HG02943 (cell line): ENCODE data around the gene USE1.

Experiments used
- ATAC-seq: cut with Tn5 transposase; IDR thresholded peaks from one replicate; pipeline ENCODE4 v1.9.1; 2021; ENCODE audit warnings: mild to moderate bottlenecking, low read depth, moderate library complexity; ENCODE audit not compliant: unreplicated experiment

USE1 gene

DNA sequence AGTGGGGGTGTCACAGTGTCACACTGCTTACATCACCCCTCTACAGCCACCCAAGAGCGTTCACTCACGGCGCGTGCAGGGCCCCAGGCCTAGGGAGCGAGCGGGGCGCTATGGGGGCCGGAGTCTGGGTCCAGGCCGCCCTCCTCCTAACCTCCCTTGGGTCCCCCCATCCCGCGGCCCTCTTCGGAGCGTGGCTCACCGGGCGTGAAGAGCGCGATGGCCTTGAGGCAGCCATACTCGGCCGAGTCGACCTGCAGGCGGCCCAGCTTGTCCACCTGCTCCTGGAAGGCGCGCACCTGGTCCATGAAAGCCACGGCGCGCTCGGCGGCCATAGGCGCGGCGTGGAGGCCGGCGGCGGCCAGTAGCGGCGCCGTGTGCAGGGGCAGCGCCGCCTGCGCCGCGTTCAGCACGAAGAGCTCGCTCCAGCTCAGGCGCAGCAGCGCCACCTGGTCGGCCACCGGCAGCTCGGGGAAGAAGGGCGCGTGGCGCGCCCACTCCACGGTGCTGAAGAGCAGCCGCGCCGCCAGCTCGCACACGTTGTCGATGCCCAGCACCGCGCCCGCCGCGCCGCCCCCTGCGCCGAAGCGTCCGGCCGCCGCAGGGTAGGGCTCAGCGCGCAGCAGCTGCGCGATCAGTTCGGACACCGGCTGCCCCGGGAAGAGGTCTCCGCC lies 20.3 kb downstream of the USE1 start:
- no peak for ATAC-seq

GRCh38 chr19:17235971-17236777 lies 21.0 kb downstream of the USE1 start:
- no peak for ATAC-seq

DNA sequence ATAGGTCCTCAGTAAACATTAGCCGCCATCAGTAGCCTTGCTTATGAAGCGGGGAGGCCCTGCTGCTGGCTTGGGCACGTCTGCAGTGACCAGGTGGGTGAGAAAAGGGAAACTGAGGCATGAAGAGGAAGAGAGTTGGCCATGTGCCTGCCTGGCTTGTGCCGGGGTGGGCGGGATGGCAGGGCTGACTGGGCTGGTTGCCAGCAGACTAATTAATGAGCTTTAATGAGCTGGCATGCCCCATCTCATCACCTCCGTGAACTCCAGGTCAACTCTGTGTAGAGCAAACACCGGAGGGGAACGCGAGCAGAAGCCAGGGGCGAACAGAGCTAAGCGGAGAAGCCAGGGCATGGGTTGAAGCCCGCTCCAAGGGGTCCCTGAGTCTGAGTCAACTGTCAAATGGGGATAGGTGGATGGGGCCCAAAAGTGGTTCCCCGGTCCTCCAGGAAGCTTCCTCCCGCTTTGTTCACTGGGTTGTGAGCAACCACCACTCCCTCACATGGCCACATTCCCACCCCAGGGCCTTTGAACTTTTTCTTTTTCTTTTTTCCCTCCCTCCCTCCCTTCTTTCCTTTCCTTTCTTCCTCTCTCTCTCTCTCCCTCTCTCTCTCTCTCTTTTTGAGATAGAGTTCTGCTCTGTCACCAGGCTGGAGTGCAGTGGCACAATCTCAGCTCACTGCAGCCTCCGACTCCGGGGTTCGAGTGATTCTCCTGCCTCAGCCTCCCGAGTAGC lies 21.8 kb downstream of the USE1 start:
- ATAC-seq, result no peak

DNA sequence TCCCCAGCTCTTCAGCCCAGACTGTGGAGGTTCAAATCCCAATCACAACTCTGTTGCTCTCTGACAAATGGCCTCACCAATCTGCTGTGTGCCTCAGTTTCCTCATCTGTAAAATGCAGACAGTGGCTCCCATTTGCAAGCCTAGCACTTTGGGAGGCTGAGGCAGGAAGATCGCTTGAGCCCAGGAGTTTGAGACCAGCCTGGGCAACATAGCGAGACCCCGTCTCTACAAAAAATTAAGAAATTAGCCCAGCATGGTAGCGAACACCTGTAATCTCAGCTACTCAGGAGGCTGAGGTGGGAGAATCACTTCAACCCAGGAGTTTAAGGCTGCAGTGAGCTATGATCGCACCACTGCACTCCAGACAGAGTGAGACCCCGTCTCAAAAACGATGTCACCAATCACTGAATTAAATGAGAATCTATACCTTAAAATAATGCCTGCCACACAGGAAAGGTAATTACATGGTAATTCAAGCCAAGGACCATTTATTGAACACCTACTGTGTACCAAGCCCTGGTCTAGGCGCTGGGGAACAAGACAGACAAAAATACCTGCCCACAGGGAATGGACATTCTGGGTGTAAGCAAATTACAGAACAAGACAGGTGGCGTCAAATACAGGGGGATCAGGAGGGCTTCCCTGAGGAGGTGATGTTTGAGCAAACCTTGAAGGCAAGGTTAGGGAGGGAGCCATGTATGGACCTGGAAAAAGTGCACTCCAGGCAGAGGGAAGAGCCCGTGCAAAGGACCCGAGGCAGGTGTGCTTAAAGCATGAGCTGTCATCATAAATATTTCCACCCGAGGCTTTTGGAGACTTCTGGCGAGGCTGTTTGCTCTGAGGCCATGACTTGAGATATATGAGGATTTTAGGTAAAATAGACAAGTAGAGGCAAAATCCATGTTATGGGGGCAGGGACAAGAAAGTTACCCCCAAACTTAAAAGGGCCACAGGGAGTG lies 22.9 kb downstream of the USE1 start:
- ATAC-seq, result no peak

GRCh38 chr19:17240062-17240752 lies 25.1 kb downstream of the USE1 start:
- ATAC-seq, result no peak

DNA sequence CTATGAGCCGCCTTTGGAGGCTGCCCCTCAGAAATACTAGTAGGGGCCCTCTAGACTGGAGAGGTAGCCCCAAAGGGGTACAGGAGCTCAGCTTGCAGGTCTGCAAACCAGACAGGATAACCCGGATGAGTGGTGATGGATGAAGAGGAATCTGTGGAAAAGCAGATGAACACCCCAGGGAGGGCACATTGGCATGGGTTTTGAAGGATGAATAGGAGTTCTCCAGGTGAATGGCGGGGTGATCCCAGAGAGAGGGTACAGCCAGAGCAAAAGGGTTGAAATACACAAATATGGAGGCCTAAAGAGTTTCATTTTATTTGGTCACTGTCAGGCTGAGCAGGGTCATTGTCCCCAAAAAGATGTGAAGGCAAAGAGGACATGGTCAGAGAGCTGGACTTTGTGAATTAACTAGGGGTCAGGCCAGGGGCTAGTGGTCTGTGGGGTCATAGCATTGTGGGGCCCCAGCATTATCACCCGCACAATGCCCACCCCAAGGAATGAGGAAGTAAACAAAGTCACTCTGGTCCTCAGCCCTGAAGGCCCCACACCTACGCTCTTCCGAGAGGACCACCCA lies 25.8 kb downstream of the USE1 start:
- no peak for ATAC-seq

DNA sequence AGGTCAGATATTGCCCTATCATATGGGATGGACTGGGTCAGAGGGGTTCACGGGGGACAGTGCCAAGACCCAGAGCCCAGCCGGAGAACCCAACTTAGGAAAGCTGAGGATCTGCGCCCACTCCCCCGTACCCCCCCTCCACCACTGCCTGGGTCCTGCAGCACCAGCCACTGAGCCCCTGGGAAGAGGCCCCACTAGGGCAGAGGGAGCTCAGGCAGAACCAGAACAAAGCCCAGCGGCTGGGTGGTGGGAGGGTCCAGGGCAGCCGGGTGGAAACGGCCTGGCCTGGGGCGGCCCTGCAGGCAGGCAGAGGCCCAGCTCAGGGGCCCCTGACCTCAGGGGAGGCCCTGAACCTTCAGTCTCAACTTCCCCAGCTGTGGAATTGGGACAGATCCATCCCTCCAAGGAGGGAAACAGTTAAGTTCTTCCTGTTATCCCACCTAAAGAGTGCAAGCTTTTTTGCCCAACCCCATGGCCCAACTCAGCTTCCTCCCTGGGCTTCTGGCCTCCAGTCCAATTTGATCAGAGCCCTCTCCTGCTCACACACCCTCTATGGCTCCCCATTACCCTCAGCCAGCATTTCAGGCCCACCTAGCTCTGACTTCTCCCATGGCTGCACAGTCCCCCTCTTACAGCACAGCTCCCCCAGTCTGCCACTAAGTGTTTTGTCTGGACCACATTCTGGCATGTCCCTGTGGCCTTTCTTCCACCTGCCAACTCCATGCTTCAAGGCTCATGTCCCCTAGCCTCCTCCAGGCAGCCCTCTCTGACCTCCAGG lies 27.5 kb downstream of the USE1 start:
- ATAC-seq, result no peak

DNA sequence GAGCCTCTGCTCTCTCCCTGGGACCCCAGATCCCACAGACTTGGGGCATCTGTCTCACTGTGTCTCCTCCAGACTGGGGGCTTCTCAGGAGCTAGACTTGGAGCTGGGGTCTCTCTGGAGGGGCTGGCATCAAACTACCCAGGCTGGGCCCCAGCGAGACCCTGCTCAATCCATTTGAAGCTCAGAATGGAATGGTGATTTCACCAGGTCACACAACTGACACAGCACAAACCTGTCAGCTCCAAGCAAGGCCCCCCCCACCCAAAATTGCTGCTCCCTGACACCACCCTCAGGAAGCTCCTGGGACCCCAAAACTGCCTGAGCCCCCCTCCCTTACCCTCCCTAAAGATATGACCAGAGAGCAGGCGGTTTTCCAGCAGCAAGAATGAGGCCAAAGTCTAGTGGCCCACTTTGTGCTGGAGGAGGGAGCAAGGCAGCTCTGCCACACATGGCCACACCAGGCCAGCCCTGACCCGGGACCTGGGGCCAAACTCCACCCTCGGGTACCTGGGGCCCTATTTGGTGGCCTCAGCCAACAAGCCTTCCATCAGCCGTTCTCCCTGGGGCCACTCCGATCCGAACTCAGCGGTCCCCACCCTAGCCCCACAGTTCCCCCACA lies 28.2 kb downstream of the USE1 start:
- ATAC-seq, result no peak

- ATAC-seq, result no peak
These were observed 28.9 kb downstream of the USE1 start for GRCh38 chr19:17243830-17244617.

DNA sequence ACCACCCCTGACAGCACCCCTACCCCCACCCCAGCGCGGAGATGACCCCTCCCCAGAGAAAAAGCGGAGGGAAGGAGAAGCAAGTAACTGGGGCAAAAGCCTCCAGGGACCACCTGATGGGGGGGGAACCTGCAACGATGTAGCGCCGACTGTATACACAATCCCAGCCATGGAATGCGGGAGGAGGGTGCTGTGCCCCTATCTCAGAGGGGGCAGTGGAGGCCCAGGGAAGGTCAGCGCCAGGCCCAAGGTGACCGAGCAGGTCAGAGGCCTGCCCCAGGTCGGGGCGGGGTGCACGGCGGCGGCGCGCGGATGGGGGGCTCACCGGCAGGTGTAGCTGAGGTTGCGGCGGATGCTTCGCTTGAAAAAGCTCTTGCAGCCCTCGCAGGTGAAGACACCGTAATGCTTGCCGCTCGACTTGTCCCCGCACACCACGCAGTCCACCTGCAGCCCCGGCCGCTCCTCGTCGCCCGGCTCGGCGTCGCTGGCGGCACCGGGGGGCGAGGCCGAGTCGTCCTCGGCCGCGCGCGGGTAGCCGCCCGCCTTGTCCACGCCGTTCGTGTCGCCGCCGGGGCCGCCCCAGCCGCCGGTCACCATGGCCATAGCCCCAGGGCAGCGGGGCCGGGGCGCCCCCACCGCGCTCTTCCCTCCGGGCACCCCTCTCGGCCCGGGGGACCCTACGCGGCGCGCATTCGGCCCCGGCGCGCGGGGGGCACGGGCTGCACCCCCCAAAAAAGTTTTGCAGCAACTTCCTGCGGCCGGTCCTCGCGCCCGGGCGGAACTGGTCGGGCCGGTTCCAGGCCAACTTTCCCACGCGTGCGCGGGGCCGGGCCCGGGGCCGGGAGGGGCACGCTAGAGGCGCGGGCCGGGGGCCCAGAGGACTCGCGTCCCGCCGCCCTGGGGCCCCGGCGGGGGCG lies 29.7 kb downstream of the USE1 start:
- no peak for ATAC-seq

DNA sequence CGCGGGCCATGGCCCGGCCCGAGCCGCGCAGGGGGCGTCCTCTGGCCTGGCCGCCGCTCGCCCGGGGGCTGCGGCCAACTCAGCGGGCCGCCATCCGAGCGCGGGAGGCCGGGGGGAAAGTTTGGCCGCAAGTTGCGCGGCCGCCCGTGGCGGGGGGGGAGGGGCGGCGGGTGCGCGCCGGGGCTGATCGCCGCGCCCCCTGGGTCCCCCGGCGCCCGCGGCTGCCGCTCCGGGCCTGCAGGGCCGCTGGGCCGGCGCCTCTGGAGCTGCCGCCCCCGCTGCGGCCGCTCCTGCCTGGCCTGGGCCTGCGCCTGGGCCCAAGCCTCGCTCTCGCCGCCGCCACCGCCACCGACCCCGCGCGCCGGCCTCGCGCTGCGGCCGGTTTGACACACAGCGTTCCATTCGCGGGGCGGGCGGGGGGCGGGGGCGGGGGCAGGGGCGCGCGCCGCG lies 30.4 kb downstream of the USE1 start, which contains the start of gene NR2F6:
TSS of gene NR2F6 (minus strand) at position 385 of the 450 bp plus-strand sequence. CDS start 699 bp downstream, outside the sequence.
- no peak for ATAC-seq

DNA sequence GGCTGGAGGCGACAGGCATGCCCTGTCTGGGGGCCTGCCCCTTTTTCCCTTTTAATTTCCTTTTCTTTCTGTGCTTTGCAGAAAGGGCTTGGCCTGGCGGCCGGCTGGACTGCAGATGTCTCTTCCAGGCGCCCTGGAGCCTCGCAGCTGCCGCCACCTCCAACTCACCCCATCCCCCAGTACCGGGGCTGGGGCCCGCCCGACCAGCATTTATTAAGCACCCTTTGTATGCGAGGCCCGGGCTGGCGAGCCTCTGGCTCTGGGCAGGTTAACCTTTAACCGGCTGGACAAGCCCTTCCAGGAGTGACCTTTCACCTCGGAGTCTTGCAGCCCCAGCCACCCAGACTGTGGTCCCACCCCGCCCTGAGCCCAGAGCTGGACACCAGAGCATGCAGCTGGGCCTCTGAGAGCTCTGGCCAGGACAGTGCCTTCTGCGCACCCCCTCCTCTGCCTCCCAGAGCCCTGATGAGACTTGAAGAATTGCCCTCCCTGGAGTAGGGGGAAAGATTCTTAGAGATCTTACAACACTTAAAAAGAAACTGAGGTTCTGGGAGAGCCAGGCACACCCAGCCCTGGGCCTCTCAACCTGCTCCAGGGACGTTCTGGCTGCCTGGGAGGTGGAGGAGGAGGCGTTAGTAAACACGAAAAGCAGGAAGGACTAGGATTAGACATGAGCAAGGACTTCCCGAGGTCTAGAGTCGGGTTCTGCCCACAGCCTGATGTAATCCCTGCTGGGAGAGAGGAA lies 31.7 kb downstream of the USE1 start:
- no peak for ATAC-seq

GRCh38 chr19:17248011-17248776 lies 33.0 kb downstream of the USE1 start:
- ATAC-seq, result no peak

- no peak for ATAC-seq
These were observed 34.9 kb downstream of the USE1 start for GRCh38 chr19:17249887-17250548.
